H9 (cell line): ENCODE measurements around the gene CD58. TPM values are rescaled to one million over a fixed set of nuclear protein-coding genes. Genes with fewer than 3 reads are reported as not detected.

Experiments
- DNase-seq: peaks from one replicate; pipeline ENCODE4 v3.0.0-alpha.2; 2017
- H2AFZ ChIP-seq: one replicate; pipeline ENCODE4 v1.6.1; 2013; ENCODE audit warnings: mild to moderate bottlenecking, low read length, control low read depth, moderate library complexity
- H2AK5ac ChIP-seq: 2 replicates; pipeline ENCODE4 v1.6.1; 2013; ENCODE audit warnings: low read length, control low read depth, mixed read lengths; ENCODE audit not compliant: insufficient read length
- H2BK120ac ChIP-seq: one replicate; pipeline ENCODE4 v1.6.1; 2013; ENCODE audit warnings: low read depth, mild to moderate bottlenecking, low read length, control low read depth, inconsistent platforms; ENCODE audit not compliant: poor library complexity, severe bottlenecking
- H2BK12ac ChIP-seq: 2 replicates; pipeline ENCODE4 v1.6.1; 2013; ENCODE audit warnings: low read length, control low read depth, mixed read lengths, low read depth; ENCODE audit not compliant: insufficient read length
- H2BK15ac ChIP-seq: 2 replicates; pipeline ENCODE4 v1.6.1; 2013; ENCODE audit warnings: low read depth, low read length, control low read depth
- H2BK20ac ChIP-seq: one replicate; pipeline ENCODE4 v1.6.1; 2013; ENCODE audit warnings: low read depth, mild to moderate bottlenecking, low read length, control low read depth, inconsistent platforms; ENCODE audit not compliant: poor library complexity, severe bottlenecking
- H2BK5ac ChIP-seq: 2 replicates; pipeline ENCODE4 v1.6.1; 2013; ENCODE audit warnings: low read length, control low read depth, mixed read lengths; ENCODE audit not compliant: insufficient read length
- H3K14ac ChIP-seq: 2 replicates; pipeline ENCODE4 v1.6.1; 2013; ENCODE audit warnings: low read length, control low read depth; ENCODE audit not compliant: insufficient read depth
- H3K18ac ChIP-seq: 2 replicates; pipeline ENCODE4 v1.6.1; 2013; ENCODE audit warnings: low read depth, mild to moderate bottlenecking, mixed read lengths, low read length, control low read depth; ENCODE audit not compliant: insufficient read length
- H3K23ac ChIP-seq: 2 replicates; pipeline ENCODE4 v1.6.1; 2013; ENCODE audit warnings: low read length, control low read depth, mixed read lengths, low read depth; ENCODE audit not compliant: insufficient read length
- H3K23me2 ChIP-seq: 2 replicates; pipeline ENCODE4 v1.6.1; 2013; ENCODE audit warnings: low read depth, mild to moderate bottlenecking, mixed read lengths, low read length, control low read depth; ENCODE audit not compliant: insufficient read length, poor library complexity, severe bottlenecking
- H3K27ac ChIP-seq: 2 replicates; pipeline ENCODE4 v1.5.1; 2013; ENCODE audit warnings: low read length, control low read depth, mixed read lengths, low read depth; ENCODE audit not compliant: insufficient read length
- H3K27me3 ChIP-seq: 2 replicates; pipeline ENCODE4 v1.6.1; 2013; ENCODE audit warnings: low read length, control low read depth, inconsistent platforms; ENCODE audit not compliant: insufficient read depth
- H3K4ac ChIP-seq: 2 replicates; pipeline ENCODE4 v1.6.1; 2013; ENCODE audit warnings: low read depth, mild to moderate bottlenecking, control low read depth, inconsistent platforms, low read length, moderate library complexity
- H3K4me1 ChIP-seq: 2 replicates; pipeline ENCODE4 v1.6.1; 2013; ENCODE audit warnings: low read length, control low read depth, inconsistent platforms; ENCODE audit not compliant: insufficient read depth
- H3K4me2 ChIP-seq: 2 replicates; pipeline ENCODE4 v1.6.1; 2013; ENCODE audit warnings: low read length, control low read depth, mixed read lengths; ENCODE audit not compliant: insufficient read length, insufficient read depth
- H3K56ac ChIP-seq: 2 replicates; pipeline ENCODE4 v1.6.1; 2013; ENCODE audit warnings: low read depth, mild to moderate bottlenecking, mixed read lengths, low read length, control low read depth; ENCODE audit not compliant: insufficient read length
- H3K79me1 ChIP-seq: 2 replicates; pipeline ENCODE4 v1.6.1; 2013; ENCODE audit warnings: low read depth, mild to moderate bottlenecking, moderate library complexity, low read length, control low read depth, inconsistent platforms; ENCODE audit not compliant: insufficient read depth, poor library complexity, severe bottlenecking
- H3K79me2 ChIP-seq: 2 replicates; pipeline ENCODE4 v1.6.1; 2013; ENCODE audit warnings: low read length, control low read depth, inconsistent platforms; ENCODE audit not compliant: insufficient read depth
- H3K9ac ChIP-seq: 2 replicates; pipeline ENCODE4 v1.6.1; 2013; ENCODE audit warnings: low read length, control low read depth, mixed read lengths; ENCODE audit not compliant: insufficient read length; ENCODE audit errors: extremely low read depth
- H3K9me3 ChIP-seq: one replicate; pipeline ENCODE4 v1.6.1; 2013; ENCODE audit warnings: low read depth, low read length, inconsistent platforms; ENCODE audit not compliant: control insufficient read depth
- H3T11ph ChIP-seq: one replicate; pipeline ENCODE4 v1.6.1; 2013; ENCODE audit warnings: mild to moderate bottlenecking, low read length, control low read depth, inconsistent platforms
- H4K20me1 ChIP-seq: one replicate; pipeline ENCODE4 v1.6.1; 2013; ENCODE audit not compliant: control insufficient read depth, insufficient read length, insufficient read depth
- H4K5ac ChIP-seq: 2 replicates; pipeline ENCODE4 v1.6.1; 2013; ENCODE audit warnings: low read depth, mild to moderate bottlenecking, mixed read lengths, low read length, control low read depth; ENCODE audit not compliant: insufficient read length
- H4K8ac ChIP-seq: replicated peaks from 2 replicates; pipeline ENCODE4 v1.6.1; 2013; ENCODE audit warnings: low read length, control low read depth, mixed read lengths, low read depth; ENCODE audit not compliant: insufficient read length
- H4K91ac ChIP-seq: 2 replicates; pipeline ENCODE4 v1.6.1; 2013; ENCODE audit warnings: low read depth, mild to moderate bottlenecking, moderate library complexity, mixed read lengths, low read length, control low read depth; ENCODE audit not compliant: insufficient read length
- H3K27ac Mint-ChIP-seq, 3 experiments: 2 replicates in 2 of 3; 3 replicates in 1 of 3; pipeline ENCODE4 v1.8.0; 2020 to 2021; ENCODE audit warnings: mixed read lengths in 3 of 3, mild to moderate bottlenecking in 1 of 3, moderate library complexity in 1 of 3
- H3K27me3 Mint-ChIP-seq: 2 replicates; pipeline ENCODE4 v1.8.0; 2021; ENCODE audit warnings: low read depth, mild to moderate bottlenecking, moderate library complexity, mixed read lengths
- H3K36me3 Mint-ChIP-seq, 3 experiments: 2 replicates in 2 of 3; 3 replicates in 1 of 3; pipeline ENCODE4 v1.8.0; 2020 to 2021; ENCODE audit warnings: low read depth in 3 of 3, mixed read lengths in 3 of 3; ENCODE audit not compliant: insufficient read depth in 1 of 3
- H3K4me1 Mint-ChIP-seq, 2 experiments: 2 replicates each; pipeline ENCODE4 v1.8.0; 2020; ENCODE audit warnings: mixed read lengths in 2 of 2
- H3K4me3 Mint-ChIP-seq, 2 experiments: 2 replicates in 1 of 2; 3 replicates in 1 of 2; pipeline ENCODE4 v1.8.0; 2020 to 2021; ENCODE audit warnings: mild to moderate bottlenecking in 2 of 2, mixed read lengths in 2 of 2, moderate library complexity in 1 of 2
- H3K9me3 Mint-ChIP-seq, 2 experiments: 2 replicates in 1 of 2; 3 replicates in 1 of 2; pipeline ENCODE4 v1.8.0; 2020; ENCODE audit warnings: mild to moderate bottlenecking in 2 of 2, mixed read lengths in 2 of 2, moderate library complexity in 1 of 2
- CTCF ChIP-seq: fragments of 200-600 bp; sonication (generic); conservative IDR thresholded peaks from 3 replicates; pipeline ENCODE4 v1.8.0; 2021; ENCODE audit warnings: antibody characterized with exemption, mild to moderate bottlenecking
- WGBS: extraction: QIAGEN DNeasy Blood & Tissue Kit; methylation state at CpG from one replicate; pipeline ENCODE4 v1.1.7; 2013; ENCODE audit warnings: missing lambda C conversion rate, low lambda C conversion rate, mixed read lengths; ENCODE audit not compliant: insufficient read length; ENCODE audit errors: extremely low coverage; 5-methylcytosine and 5-hydroxymethylcytosine counted together
- total RNA-seq: library from RNA; stranded (reverse); gene quantifications from 2 replicates; pipeline ENCODE4 v1.2.1, GENCODE V29; 2021

Gene CD58
- total RNA-seq, 1 experiment from 2014 or later, result 4.3 TPM

DNA sequence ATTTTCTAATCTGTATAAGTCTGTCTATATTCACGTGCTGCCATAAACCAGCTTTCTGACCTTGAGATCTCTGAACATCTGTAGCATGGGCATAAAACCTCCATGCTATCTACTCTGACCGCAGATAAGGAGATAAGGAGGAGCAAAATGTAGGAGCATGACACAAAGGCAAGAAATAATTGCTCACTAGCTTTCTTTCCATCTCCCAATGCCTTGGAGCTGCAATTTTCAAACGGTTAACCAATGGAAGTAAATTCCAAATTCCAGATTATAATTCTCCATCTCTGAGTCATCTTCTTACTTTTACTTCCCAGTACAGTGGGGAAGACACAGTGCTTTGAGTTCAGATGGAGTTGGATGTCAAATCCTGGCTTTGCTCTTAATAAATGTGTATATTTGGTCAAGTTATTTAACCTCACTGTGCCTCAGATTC is 41.6 kb downstream of the CD58 start:
- Histone ChIP-seq H2BK15ac (no peak overlapping the region), H2AK5ac (no peak overlapping the region), H3T11ph (no peak overlapping the region), H2BK20ac (no peak overlapping the region), H2BK120ac (no peak overlapping the region), H4K8ac (no peak overlapping the region), H3K4ac (no peak overlapping the region), H2BK12ac (no peak overlapping the region), H4K91ac (no peak overlapping the region), H3K56ac (no peak overlapping the region), H3K9me3 (no peaks in the 10 kb centered on the region), H3K23ac (no peak overlapping the region), H3K79me2 (no peaks in the 10 kb centered on the region), H2AFZ (no peak overlapping the region), H3K18ac (no peak overlapping the region), H3K4me1 (no peaks in the 10 kb centered on the region), H3K9ac (no peak overlapping the region), H3K4me2 (no peak overlapping the region), H3K23me2 (no peaks in the 10 kb centered on the region), H3K14ac (no peak overlapping the region), H3K27ac (no peak overlapping the region), H4K5ac (no peak overlapping the region), H2BK5ac (no peak overlapping the region), H3K79me1 (no peaks in the 10 kb centered on the region), H3K27me3 (no peaks in the 10 kb centered on the region), H4K20me1 (no peaks in the 10 kb centered on the region)
- H3K9me3 Mint-ChIP-seq, result peaks cover 5 to 8% of the 10 kb centered on the region in 2 experiments; a peak in 4 of 5 replicates
- DNase-seq, result no peak
- TF ChIP-seq CTCF, result no peak
- H3K27me3 Mint-ChIP-seq, result peaks cover 13% of the 10 kb centered on the region
- H3K4me3 Mint-ChIP-seq, result no peak overlapping the region
- H3K27ac Mint-ChIP-seq, result no peak overlapping the region
- H3K4me1 Mint-ChIP-seq, result peaks cover 0 to 8% of the 10 kb centered on the region in 2 experiments; a peak in 2 of 4 replicates
- WGBS, result no CpG with 5 or more reads among the region's 3 CpGs
- H3K36me3 Mint-ChIP-seq, result peaks cover 7 to 13% (median 12%) of the 10 kb centered on the region in 3 experiments; a peak in 6 of 7 replicates
